GM19240 (cell line): ENCODE measurements around the gene TPPP2.

ENCODE experiments used
- DNase-seq: peaks from one replicate; pipeline ENCODE4 v3.0.0; 2011; ENCODE audit warnings: low spot score; ENCODE audit not compliant: insufficient read length

The TPPP2 gene

DNA sequence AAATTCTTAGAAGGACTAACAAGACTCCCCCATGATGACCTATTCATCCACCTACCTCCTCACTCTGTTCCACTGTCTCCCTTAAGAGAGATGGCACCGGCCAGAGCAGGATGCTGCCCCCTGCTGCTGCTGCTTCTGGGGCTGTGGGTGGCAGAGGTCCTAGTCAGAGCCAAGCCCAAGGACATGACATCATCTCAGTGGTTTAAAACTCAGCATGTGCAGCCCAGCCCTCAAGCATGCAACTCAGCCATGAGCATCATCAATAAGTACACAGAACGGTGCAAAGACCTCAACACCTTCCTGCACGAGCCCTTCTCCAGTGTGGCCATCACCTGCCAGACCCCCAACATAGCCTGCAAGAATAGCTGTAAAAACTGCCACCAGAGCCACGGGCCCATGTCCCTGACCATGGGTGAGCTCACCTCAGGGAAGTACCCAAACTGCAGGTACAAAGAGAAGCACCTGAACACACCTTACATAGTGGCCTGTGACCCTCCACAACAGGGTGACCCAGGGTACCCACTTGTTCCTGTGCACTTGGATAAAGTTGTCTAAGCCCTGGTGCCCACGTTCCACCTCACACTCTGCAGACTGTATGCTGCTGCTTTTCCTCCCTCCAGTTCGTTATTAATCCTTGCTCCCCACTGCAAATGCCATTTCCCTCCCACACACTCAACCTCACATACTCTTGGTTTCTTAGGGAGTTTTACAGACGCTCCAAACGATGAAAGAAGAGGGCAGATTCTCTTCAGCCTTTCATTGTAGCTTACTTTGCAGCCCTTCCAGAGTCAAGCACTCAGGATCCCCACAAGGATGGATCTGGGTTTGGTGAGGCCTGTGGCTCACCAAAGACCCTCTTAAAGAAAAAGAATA, 28.0 kb downstream of the TPPP2 start, which contains the start of gene RNASE8:
TSS of gene RNASE8 (plus strand) at position 20 of the 873 bp plus-strand sequence. CDS start at position 91, 71 bp downstream.
- no peak for DNase-seq

DNA sequence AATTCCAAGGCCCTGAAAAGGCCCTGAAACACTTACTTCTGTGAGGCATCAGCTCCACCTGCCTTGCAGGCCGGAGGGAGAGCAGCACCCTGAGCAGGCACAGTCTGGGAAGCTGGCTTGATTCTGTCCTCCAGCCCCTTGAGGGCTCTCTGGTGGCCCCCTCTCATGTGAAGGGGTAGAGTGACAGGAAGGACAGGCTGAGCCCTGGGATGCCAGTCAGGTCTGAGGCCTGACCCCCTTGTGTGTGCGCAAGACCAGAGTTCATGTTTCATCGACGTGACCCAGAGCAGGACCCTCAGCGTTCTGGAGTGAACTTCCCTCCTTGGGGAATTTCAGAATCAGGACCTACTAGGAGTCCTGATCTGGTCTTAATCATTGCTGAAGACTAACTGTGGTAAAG, 28.9 kb downstream of the TPPP2 start:
- DNase-seq: no peak

DNA sequence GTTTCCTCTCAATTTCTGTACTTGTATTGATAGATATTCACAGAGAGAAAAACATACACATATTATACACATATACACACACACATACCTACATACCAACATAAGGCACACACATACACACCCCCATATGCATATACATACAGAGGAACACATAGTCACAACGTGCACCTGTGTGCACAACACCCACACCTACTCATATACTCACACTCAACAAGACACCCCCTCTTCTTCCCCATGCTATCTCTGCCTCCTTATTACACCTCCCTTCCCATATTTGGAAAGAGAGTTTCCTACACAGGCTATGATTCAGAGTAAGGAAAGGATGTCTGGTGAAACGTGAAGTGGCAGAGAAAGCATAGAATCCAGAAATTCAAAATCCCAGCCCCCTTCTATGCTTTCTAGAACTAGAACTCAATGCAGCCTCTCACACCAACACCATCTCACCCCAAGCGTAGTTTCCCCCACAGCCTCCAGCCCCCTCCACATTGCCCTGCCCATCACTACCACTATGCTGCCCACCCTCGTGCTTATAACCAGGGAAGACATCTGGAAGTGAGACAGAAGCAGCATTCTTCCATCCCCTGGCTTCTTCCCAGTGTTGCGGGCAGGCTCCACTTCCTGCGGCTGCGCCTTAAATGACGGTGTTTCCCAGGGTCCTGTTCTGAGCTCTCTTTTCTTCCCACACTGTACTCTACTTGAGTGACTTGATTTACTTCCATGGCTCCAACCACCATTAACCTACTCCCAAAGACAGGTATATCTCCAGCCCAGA, 30.0 kb downstream of the TPPP2 start:
- DNase-seq: no peak

DNA sequence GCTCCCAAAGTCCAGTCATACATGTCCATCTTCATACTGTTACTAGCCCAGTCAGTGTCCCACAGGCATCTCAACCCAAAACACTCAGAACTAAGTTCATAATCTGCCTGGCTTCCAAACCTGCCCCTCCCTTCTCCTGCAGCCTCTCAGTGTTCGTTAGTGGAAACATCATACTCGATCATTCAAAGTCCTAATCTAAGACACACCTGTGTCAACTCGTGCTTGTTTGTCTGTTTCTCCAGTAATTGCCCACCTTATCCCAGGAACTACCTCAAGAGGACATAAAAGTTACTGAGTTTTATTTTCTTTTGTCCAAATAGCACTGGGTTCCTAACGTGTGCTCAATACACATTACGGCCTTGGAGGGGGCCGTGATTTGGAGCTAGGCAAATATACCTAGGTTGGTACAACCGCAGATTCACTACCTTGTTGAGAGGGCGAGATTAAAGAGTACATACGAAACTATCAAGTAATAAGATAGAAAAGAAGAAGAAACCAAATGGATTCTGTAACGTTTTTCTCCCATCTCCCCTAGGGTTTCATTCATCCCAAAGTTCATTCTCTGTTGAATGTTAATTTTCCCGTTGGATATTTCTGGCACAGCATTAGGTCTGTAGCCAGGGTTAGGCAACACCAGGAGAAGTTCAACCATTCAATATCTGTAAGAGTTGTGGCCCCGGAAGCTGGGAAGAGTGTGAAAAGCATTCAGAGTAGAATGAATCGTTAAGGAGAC, 30.8 kb downstream of the TPPP2 start:
- no peak for DNase-seq

DNA sequence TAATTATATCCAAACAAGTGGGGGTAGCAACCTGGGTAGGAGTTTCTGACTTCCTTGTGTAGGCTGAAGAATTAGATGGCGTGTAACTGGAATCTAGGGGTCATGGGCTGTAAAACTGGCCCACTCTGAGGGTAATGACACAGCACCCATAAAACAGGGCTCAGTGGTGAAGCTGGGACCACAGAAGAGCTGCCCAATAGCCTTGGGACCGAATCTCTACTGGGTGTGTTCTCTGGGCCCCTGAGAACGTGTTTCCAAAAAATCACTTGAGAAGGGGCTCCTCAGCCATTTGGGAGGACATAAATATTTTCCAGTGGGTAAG, 31.3 kb downstream of the TPPP2 start:
- DNase-seq: no peak

DNA sequence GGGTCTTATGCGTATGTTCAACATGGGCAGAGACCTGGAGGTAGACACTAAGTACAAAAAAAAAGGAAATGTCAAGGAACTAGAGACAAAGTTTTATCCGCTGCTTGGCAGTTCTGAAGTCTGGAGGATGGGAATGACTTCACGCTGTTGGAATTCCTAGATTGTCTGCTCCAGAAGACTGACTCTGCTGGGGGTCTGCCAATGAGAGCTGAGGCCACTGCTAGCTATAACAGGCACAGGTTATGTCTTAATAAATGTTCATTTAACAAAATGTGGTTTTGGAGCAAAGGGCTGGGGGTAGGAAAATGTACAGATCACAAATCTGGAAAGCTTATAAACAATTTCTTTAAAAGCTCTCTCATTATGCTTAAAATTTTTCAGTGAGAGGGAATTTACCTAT, 33.5 kb downstream of the TPPP2 start:
- no peak for DNase-seq

DNA sequence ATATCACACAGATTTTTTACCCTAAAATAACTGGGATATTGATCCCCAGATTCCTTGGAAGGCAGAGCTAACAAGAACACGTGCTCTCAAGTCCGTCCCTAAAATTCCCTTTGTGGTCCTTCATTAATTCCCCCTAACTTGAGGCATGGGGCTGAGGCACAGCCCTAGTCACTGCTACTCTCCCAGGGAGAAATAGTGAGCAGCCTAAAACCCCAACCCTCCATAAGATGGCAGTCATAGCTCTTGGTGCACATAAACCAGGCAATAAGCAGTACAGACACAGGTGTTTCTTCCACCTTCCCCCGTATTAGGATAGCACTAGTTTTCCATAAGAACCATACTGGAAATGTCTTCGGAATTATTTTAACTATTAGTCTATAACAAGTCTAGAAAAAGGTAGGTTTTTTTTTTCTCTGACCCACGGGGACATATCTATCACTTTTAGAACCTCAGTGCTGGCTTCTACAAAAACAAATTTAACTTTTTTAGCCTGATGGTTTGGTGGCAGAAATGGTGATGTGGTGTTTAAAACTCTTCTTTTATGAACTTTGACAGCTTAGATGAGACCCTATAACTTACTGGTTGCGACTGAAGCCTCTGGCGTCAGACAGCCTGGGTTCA, 37.0 kb downstream of the TPPP2 start:
- DNase-seq: no peak

DNA sequence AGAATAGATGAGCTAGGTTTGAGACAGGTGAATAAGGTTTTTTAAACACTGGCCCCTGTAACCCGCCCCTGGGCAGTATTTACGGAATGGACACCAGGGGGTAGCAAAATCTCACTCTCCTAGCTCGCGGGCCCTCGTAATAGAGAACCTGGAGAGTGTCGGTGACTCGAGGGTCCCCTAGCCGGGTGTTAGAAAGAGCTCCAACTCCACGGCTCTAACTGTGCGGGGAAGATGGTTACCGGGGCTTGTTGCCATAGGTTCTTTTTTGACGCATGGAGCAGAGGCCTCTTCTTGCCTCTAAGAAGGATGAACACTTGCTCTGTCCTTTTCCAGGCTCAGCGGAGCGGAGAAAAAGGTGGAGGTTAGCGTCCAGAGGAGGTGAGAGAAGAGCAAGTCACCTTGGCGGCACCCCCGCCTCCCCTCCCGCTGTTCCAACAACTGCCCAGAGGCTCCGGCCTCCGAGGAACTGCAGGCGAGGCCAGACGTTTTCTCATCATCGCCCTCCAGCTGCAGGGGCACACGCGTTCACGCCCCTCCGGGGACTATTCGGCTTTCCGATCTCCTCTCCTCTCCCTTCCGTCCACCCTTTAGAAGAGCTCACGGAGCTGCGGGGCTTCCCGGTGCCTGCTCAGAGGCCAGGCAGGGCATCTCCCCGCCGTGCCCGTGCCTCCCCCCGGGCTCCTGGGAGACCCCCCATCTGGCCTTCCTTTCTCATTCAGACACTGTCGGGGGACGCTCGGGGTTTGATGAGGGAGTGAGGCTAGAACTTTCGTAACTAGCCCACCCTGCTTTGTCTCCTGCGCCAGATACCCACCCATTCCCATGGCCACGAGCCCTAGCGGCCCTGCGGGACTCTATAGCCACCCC, 38.7 kb downstream of the TPPP2 start:
- DNase-seq: no peak

DNA sequence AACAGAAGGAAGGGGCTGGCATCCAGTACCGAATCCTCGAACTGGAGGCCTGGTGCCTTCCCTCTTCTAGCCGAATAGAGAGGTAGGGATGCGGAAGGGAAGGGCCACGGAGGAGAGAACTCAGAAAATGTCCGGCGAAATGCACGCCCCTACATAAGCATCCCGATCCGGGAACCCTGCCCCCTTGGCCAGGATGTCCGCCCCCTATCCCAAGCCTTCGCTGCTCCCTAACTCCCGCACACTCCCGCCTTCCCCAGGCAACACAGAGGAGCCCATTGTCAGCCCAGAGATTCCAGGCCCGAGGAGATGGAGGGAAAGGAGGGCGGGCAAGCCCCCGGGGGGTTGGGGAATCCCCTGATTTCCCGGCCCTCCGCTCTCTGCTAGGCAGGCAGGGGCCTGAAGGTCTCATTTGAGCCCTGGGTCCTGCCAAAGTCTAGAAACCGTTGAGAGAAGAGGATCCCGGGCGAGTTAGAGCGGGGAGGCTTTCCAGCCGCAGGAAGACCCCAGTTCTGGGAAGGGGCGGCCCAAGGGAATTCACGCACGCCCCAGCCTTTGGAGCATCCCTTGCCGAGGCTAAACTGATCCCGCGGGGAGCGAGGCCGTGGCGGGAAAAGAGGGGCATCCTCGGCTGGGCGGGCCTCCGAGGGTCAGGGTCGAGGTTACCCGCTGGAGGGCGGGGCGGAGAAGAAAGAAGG, 39.5 kb downstream of the TPPP2 start:
- DNase-seq: no peak

DNA sequence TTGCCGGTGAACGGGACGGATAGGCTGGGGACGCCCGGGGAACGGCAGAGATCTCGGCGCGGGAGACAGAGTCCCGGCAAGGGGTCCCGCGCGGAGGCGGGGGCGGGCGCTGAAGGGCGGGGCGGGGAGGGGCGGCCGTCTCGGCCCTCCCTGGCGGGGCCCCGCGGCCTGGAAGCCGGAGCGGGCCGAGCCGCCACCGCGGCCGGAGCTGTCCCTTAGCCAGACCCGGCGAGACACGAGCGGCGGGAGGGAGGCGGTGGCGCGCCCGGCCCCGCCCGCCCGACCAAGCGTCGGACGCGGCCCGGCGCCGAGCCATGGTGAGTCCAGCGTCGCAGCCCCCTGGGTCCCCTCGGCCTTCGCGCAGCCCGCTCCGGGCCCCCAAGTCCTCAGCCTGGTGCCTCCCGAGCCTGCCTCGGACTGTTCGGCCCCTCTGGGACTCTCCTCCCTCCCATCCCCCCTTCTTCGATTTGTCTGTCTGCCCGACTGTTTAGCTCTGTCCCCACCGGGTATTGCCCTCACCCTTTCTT, 40.1 kb downstream of the TPPP2 start, which contains the start of gene ARHGEF40:
TSS of gene ARHGEF40 (plus strand) at position 222 of the 527 bp plus-strand sequence. CDS start at position 315, 93 bp downstream.
- DNase-seq: no peak

DNA sequence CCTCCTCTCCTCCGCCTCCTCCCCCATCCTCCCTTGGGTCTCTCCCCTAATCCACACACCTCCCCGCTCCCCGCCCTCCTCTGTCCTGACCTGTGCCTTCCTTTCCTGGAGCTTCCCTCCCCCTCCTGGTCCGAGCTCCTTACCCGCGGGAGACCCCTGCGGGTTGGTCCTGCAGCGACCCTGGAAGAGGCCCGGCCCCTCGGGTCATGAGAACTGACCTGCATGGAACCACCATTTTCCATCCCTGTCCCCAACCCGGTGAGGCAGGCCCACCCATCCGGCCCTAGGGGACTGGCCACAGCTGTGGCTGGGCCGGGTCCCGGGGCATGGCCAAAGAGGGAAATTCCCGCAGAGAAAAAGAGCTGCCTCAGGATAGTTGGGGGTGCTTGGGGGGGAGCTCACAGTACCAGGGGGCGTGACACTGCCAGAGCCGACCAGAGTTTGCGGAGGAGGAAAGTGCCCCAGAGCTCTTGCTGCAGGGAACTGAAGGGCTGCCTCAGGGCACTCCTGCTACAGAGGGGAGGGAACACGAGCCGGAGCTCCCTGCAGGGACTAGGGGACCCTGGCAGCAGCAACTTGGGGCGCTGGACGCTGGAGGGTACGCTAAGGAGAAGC, 40.7 kb downstream of the TPPP2 start:
- DNase-seq: no peak

DNA sequence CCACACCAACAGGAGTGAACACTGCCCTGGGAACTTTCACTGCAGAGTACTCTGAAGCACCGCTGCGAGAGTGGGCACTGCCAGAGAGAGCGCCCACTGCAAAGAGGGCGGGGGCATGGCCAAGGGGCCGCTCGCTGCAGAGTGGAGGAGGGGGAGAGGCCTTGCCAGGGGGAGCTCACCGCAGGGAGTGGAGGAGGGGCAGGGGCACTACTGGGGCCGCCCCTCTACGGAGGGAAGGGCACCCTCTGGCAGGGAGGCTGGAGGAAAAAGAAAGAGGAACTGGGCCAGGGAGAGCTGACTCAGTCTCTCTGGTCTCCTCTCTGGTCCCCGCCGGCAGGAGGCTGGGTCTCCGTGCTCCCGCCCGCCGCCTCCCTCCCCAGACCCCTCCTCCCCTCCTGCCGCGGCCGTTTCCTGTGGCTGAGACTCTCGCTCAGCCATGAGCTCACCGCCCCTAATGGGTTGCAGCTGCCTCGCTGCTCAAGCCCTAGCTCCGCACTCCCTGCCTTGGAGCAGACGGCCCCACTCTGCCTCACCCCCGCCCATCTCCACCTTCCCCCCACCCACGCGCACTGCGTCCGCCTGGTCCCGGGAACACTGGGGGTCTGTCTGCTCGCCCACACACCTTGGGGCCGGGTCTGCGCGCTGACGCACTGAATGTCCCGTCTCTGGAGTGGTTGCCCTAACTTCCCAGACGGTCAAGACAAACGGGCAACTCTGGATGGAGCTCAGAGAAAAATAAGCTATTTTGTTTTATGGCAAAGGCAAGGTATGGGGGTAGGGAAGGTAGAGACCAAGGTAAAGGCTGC, 41.4 kb downstream of the TPPP2 start:
- DNase-seq: peak; percentile 87

DNA sequence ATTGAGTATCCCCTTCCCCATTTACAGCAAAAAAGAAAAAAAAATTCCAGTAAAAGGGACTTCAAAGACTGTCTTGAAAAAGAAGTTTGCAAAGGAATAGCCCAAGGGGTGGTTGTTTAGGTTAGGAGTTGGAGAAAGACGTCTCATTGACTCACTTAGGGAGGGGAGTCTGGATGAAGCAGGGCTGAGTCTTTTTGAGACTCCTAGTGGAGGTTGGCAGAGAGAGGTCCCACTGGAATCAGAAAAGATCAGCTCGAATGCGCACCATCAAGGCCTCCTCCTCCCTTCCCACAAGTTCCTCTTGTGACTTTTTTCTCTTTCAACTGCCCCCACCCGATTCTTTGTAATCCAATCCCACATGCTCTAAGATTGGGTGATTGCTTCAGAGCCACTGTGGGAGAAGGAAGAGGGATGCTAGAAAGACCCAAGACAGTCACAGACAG, 42.0 kb downstream of the TPPP2 start:
- no peak for DNase-seq

DNA sequence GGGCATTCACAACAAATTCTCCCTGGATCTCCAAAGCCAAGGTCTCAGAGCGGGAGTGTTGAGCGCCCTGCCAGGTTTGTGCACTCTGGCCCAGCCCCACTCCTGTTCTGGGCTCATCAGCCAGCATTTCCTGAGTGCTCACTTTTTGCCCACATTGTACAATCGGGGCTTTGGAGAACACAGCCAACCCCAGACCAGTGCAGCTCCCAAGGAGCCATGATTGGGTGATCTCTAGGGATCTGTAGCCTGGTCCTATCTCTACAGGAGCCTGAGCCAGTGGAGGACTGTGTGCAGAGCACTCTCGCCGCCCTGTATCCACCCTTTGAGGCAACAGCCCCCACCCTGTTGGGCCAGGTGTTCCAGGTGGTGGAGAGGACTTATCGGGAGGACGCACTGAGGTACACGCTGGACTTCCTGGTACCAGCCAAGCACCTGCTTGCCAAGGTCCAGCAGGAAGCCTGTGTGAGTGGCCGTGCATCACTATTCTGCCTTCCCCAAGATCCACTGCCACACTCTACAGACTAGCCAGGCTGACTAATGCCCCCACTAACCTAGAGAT, 42.8 kb downstream of the TPPP2 start:
- no peak for DNase-seq

DNA sequence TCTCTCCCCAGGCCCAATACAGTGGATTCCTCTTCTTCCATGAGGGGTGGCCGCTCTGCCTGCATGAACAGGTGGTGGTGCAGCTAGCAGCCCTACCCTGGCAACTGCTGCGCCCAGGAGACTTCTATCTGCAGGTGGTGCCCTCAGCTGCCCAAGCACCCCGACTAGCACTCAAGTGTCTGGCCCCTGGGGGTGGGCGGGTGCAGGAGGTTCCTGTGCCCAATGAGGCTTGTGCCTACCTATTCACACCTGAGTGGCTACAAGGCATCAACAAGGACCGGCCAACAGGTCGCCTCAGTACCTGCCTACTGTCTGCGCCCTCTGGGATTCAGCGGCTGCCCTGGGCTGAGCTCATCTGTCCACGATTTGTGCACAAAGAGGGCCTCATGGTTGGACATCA, 43.9 kb downstream of the TPPP2 start:
- no peak for DNase-seq

DNA sequence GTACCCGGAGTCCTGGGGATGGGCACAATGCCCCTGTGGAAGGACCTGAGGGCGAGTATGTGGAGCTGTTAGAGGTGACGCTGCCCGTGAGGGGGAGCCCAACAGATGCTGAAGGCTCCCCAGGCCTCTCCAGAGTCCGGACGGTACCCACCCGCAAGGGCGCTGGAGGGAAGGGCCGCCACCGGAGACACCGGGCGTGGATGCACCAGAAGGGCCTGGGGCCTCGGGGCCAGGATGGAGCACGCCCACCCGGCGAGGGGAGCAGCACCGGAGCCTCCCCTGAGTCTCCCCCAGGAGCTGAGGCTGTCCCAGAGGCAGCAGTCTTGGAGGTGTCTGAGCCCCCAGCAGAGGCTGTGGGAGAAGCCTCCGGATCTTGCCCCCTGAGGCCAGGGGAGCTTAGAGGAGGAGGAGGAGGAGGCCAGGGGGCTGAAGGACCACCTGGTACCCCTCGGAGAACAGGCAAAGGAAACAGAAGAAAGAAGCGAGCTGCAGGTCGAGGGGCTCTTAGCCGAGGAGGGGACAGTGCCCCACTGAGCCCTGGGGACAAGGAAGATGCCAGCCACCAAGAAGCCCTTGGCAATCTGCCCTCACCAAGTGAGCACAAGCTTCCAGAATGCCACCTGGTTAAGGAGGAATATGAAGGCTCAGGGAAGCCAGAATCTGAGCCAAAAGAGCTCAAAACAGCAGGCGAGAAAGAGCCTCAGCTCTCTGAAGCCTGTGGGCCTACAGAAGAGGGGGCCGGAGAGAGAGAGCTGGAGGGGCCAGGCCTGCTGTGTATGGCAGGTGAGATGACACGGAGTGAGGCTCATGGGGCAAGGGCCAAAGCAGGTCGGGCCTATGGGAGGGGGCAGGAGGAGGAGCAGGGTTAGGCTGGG, 44.6 kb downstream of the TPPP2 start:
- no peak for DNase-seq
